Measurements from ENCODE around the gene VSIR.

- TF ChIP-seq TAF1 (IDR thresholded peaks at IDR 0.05; ENCODE audit: borderline replicate concordance, insufficient read depth, low read length) (no peak), SIN3A (IDR thresholded peaks at IDR 0.05; ENCODE audit: borderline replicate concordance, insufficient read depth, low read length) (no peak)
Observed at GRCh38 chr10:71698737-71699136, 74.6 kb downstream of the VSIR start.

All from PFSK-1 (cell line).